Stomach (tissue), 8 donors: ENCODE data around the gene NEAT1. TPM values are rescaled to one million over a fixed set of nuclear protein-coding genes. Genes with fewer than 3 reads are reported as not detected.

Experiments used
- polyA plus RNA-seq, 3 donors: library from polyadenylated mRNA; stranded (reverse); fragments of 200-250 nt; gene quantifications; one replicate each; pipeline ENCODE4 v1.2.3, GENCODE V29; 2013
- small RNA-seq, 4 donors: library from RNA; depleted of rRNA; stranded (forward); fragments of <200 nt; gene quantifications; one replicate each; pipeline ENCODE3, GENCODE V24; 2016
- total RNA-seq, 5 donors: library from RNA; depleted of rRNA; stranded (reverse); fragments of >200 nt; gene quantifications; one replicate each; pipeline versions ENCODE4 v1.1.0 to v1.2.3, GENCODE V29; 2014 to 2016
- donor health status: healthy with polysubstance abuse.
- donor health status: Bipolar disorder and iron deficiency.
- donor health status: healthy.

The NEAT1 gene
- total and polyA plus RNA-seq, 8 donors, result 131 to 2,124 (median 707) TPM

Small RNA genes lying within 50 kb of the gene (small RNA-seq; reads per million reads assigned to genes)
- gene RF01684, result 0 reads per million in 4 donors

Other genes with a start within 250 kb of the NEAT1 start
- 100 to 1,000 TPM in 3 of 5 donors, 10 to 100 TPM in 2; 79.5 to 325 (median 155) TPM for gene CAPN1, start 240.9 kb upstream of the NEAT1 start, total RNA-seq
- gene CAPN1, start 240.9 kb upstream of the NEAT1 start, polyA plus RNA-seq, result 100 to 1,000 TPM in 2 of 3 donors, 10 to 100 TPM in 1; 96.1 to 234 (median 112) TPM
- 10 to 100 TPM in 2 of 5 donors, 1 to 10 TPM in 3; 1.7 to 17.0 (median 5.5) TPM for gene POLA2, start 160.8 kb upstream of the NEAT1 start, total RNA-seq
- gene POLA2, start 160.8 kb upstream of the NEAT1 start, polyA plus RNA-seq, result 10 to 100 TPM in 2 of 3 donors, 1 to 10 TPM in 1; 8.6 to 11.2 (median 10.3) TPM
- gene CDC42EP2, start 107.9 kb upstream of the NEAT1 start, total RNA-seq, result 10 to 100 TPM in 2 of 5 donors, 1 to 10 TPM in 1, under 1 TPM in 1, not detected in 1; 0.89 to 18.3 (median 8.3) TPM
- 10 to 100 TPM; 13.8 to 22.0 (median 18.4) TPM for gene CDC42EP2, start 107.9 kb upstream of the NEAT1 start, polyA plus RNA-seq
- gene DPF2, start 88.9 kb upstream of the NEAT1 start, total RNA-seq, result 10 to 100 TPM; 14.7 to 92.8 (median 35.1) TPM
- 10 to 100 TPM; 14.9 to 22.6 (median 19.6) TPM for gene DPF2, start 88.9 kb upstream of the NEAT1 start, polyA plus RNA-seq
- gene TIGD3, start 68.0 kb upstream of the NEAT1 start, total RNA-seq, result 1 to 10 TPM in 1 of 5 donors, not detected in 4; 4.5 TPM
- gene TIGD3, start 68.0 kb upstream of the NEAT1 start, polyA plus RNA-seq, result under 1 TPM in 2 of 3 donors, not detected in 1; 0.25 to 0.44 TPM
- gene SLC25A45, start 40.2 kb upstream of the NEAT1 start, total RNA-seq, result 100 to 1,000 TPM in 1 of 5 donors, 1 to 10 TPM in 4; 1.2 to 101 (median 2.4) TPM
- gene SLC25A45, start 40.2 kb upstream of the NEAT1 start, polyA plus RNA-seq, result 1 to 10 TPM; 1.9 to 3.8 (median 3.1) TPM
- gene FRMD8, start 36.2 kb upstream of the NEAT1 start, total RNA-seq, result 100 to 1,000 TPM in 3 of 5 donors, 10 to 100 TPM in 1, 1 to 10 TPM in 1; 9.3 to 340 (median 114) TPM
- gene FRMD8, start 36.2 kb upstream of the NEAT1 start, polyA plus RNA-seq, result 10 to 100 TPM; 11.8 to 16.3 (median 13.6) TPM
- gene MALAT1, start 76.2 kb downstream of the NEAT1 start, total RNA-seq, result over 10,000 TPM; 11,517 to 39,496 (median 13,707) TPM
- gene MALAT1, start 76.2 kb downstream of the NEAT1 start, polyA plus RNA-seq, result 100 to 1,000 TPM; 124 to 296 (median 126) TPM
- gene SCYL1, start 102.3 kb downstream of the NEAT1 start, total RNA-seq, result 10 to 100 TPM in 4 of 5 donors, 1 to 10 TPM in 1; 3.5 to 89.0 (median 65.2) TPM
- gene SCYL1, start 102.3 kb downstream of the NEAT1 start, polyA plus RNA-seq, result 10 to 100 TPM; 65.8 to 94.8 (median 86.1) TPM
- gene LTBP3, start 135.6 kb downstream of the NEAT1 start, total RNA-seq, result 100 to 1,000 TPM in 4 of 5 donors, 10 to 100 TPM in 1; 35.1 to 452 (median 117) TPM
- 10 to 100 TPM; 26.9 to 58.2 (median 28.7) TPM for gene LTBP3, start 135.6 kb downstream of the NEAT1 start, polyA plus RNA-seq
- gene ZNRD2, start 147.7 kb downstream of the NEAT1 start, total RNA-seq, result 10 to 100 TPM; 17.7 to 99.1 (median 51.9) TPM
- 10 to 100 TPM; 49.6 to 56.6 (median 51.8) TPM for gene ZNRD2, start 147.7 kb downstream of the NEAT1 start, polyA plus RNA-seq
- gene FAM89B, start 149.7 kb downstream of the NEAT1 start, total RNA-seq, result 10 to 100 TPM in 4 of 5 donors, 1 to 10 TPM in 1; 3.9 to 57.8 (median 48.1) TPM
- gene FAM89B, start 149.7 kb downstream of the NEAT1 start, polyA plus RNA-seq, result 10 to 100 TPM; 63.4 to 68.2 (median 65.1) TPM
- gene EHBP1L1, start 153.3 kb downstream of the NEAT1 start, total RNA-seq, result 100 to 1,000 TPM in 4 of 5 donors, 10 to 100 TPM in 1; 43.0 to 200 (median 126) TPM
- 10 to 100 TPM; 28.0 to 67.6 (median 49.2) TPM for gene EHBP1L1, start 153.3 kb downstream of the NEAT1 start, polyA plus RNA-seq
- gene KCNK7, start 173.0 kb downstream of the NEAT1 start, total RNA-seq, result 1 to 10 TPM in 1 of 5 donors, under 1 TPM in 1, not detected in 3; 0.58 to 2.6 TPM
- gene KCNK7, start 173.0 kb downstream of the NEAT1 start, polyA plus RNA-seq, result 1 to 10 TPM in 2 of 3 donors, not detected in 1; 3.5 to 5.8 TPM
- gene MAP3K11, start 191.4 kb downstream of the NEAT1 start, total RNA-seq, result 100 to 1,000 TPM in 1 of 5 donors, 10 to 100 TPM in 4; 37.6 to 118 (median 63.6) TPM
- gene MAP3K11, start 191.4 kb downstream of the NEAT1 start, polyA plus RNA-seq, result 10 to 100 TPM; 31.0 to 62.9 (median 44.8) TPM
- 10 to 100 TPM in 4 of 5 donors, 1 to 10 TPM in 1; 9.7 to 76.2 (median 40.3) TPM for gene PCNX3, start 193.0 kb downstream of the NEAT1 start, total RNA-seq
- 10 to 100 TPM in 1 of 3 donors, 1 to 10 TPM in 2; 4.6 to 11.0 (median 6.8) TPM for gene PCNX3, start 193.0 kb downstream of the NEAT1 start, polyA plus RNA-seq
- 10 to 100 TPM; 13.2 to 47.5 (median 33.8) TPM for gene SIPA1, start 215.3 kb downstream of the NEAT1 start, total RNA-seq
- gene SIPA1, start 215.3 kb downstream of the NEAT1 start, polyA plus RNA-seq, result 10 to 100 TPM; 59.9 to 80.4 (median 67.6) TPM
- 10 to 100 TPM; 27.4 to 68.8 (median 54.0) TPM for gene RELA, start 240.1 kb downstream of the NEAT1 start, total RNA-seq
- 10 to 100 TPM; 37.9 to 56.8 (median 39.2) TPM for gene RELA, start 240.1 kb downstream of the NEAT1 start, polyA plus RNA-seq